Erythroblast (primary cell): ENCODE results near the gene RNF220.

Experiments used
- DNase-seq, 2 experiments: peaks; one replicate each; lab custom pipeline; 2025; lab: John Stamatoyannopoulos, UW
- GATA1 ChIP-seq: IDR thresholded peaks from 2 replicates; pipeline ENCODE4 v1.6.1; 2011; ENCODE audit warnings: low read depth, mild to moderate bottlenecking, control low read depth, low read length, moderate library complexity
- POLR2A ChIP-seq: IDR thresholded peaks from 2 replicates; pipeline ENCODE4 v1.6.1; 2011; ENCODE audit warnings: mild to moderate bottlenecking, low read length

RNF220 gene

DNA sequence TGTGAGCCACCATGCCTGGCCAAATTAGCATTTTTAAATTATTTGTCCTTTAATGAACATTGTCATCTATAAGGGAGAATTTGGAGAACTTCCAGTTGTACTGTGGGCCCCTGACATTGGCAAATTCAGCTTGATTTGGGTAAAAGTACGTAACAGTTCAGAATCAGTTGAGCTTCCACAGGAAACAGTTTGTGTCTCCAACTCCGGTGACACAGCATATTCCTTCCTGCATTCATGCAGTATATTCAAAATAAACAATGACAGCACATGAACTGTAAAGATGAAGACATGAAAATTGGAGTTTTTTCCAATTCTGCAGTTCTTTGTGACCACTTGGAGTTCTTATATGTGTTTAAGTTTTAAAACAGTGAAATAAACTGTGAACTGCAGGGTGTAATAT is 28.2 kb downstream of the RNF220 start:
- TF ChIP-seq GATA1: no peak
- TF ChIP-seq POLR2A: no peak
- DNase-seq: peak in 1 of 2 experiments; percentile 13

DNA sequence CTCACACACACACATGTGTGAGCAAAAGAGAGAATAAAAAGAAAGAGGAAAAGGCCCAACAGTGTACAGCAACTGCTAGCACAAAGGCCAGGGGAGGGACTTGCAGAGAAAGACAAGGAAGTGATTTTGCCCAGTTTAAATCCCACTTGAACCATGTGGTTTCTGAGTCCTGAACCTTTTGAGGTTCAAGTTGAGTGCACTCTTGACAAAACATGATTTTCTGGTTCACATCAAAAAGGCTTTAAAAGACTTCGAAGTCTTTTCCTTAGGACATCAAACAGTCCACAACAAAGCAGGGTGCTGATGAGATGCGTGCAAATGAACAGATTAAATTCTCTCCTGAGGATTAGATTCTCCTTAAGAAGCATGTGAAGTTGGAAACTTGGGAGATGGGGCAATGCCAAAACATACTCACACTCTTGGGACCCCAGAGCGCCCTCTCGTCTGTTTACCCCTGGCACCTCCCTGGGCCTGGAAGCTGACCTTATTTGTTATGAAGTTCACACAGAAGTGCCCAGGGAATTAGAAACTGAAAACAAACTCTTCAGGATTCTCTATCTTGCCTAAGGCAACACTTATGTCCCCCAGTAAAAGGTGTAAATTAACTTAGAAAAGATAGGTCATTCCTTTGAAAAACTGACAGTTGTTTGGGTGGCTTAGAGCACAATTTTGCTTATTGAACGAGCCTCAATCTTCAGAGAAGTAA is 31.5 kb downstream of the RNF220 start:
- TF ChIP-seq POLR2A (no peak), GATA1 (no peak)
- DNase-seq: no peak

DNA sequence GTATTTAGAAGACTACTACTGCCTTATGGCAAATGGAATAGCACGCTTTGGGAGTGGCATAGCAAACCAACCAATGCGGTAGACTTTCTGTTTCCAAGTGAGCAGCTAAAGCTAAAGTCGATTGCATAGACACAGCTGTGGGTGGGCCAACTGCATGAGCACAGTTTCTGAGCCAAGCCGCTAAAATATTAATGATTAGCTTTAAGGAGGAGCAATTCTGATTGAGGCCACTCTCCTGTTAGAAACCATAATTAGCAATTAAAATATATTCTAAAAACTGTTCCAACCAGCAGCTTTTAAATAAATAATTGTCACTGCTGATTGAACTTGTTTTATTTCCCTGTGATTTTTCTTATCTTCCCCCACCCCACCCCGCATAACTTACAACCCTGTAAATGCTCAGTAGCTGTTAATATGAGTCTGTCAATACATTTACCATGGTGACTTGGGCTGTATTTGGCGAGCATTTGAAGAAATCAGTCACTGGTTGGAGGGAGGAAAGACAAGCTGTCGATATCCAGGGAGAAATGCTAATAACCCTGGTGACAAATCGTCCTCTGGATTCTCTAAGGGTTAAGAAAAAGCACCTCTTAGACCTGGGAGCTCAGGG is 32.2 kb downstream of the RNF220 start:
- TF ChIP-seq GATA1 (no peak), POLR2A (no peak)
- DNase-seq: no peak

DNA sequence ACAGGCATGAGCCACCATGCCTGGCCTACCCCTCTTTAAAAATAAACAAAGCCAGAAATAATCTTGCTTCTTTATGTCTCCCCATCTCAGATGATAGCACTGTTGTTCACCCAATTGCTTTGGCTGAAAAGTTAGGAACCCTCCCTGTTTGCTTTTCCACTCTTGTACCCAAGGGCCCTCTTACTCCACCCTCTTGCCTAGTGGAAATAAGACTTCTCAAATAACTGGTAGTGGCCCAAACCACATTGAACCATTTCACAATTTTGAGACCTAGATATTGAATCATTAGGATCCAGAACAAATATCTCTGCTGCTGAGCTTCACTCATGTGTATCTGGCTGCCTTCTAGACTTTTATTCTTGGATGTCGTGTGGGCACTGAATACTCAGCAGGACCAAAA is 37.7 kb downstream of the RNF220 start:
- no peak for TF ChIP-seq GATA1
- no peak for TF ChIP-seq POLR2A
- DNase-seq: no peak

DNA sequence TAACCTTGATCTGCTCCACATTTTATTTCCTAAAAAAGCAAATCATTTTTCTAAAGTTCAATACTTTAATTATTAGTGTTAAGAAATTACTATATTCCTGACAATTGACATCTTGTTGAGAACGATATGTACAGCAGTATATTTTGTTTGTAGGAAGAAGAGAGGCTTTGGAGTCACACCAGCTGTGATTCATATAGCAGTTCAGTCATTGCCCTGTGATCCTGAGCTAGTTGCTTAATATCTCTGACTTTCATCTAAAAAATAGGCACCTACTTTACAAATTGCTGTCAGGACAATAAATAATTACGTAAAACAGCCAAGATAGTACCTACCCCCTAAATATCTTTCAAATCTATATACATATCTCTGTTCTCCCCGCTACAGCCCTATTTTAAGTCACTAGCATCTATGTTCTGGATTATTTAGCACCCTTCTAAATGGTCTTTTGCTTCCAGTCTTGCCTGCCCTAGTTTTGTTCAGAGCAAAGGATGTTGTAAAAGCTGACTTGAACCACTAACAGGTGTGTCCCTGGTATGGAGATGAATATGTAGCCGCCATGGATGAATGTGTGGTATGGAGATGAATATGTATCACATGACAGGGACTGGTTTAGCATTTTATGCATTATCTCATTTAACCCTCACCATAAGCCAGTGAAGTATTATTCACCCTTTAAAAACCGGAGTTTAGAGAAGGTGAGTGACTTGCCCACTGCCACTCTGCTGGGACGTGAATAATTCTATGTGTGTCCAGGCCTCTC is 42.2 kb downstream of the RNF220 start:
- no peak for DNase-seq
- TF ChIP-seq POLR2A: no peak
- TF ChIP-seq GATA1: no peak

DNA sequence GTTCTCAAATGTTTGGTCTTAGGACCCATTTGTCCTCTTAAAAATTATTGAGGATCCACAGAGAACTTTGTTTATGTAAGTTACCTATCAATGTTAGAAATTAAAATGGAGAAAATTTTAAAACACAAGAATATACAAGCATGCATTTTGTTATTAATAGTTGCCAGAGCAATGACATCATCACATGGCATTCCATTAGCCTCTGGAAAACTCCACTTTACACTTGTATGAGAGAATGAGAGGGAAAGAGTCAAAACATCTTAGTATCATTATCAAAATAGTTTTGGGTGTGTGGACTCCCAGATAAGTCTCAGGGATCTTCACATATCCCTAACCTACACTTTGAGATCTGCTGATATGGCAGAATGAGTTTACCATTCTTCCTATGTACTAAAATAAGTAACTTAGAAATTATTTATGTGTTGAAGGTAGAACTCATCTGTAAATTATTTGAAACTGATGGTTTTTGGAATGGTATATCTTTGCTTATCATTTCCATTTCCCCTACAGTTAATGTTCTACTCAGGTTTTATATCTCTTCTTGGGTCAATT is 48.8 kb downstream of the RNF220 start:
- TF ChIP-seq POLR2A (no peak), GATA1 (no peak)
- DNase-seq: no peak

DNA sequence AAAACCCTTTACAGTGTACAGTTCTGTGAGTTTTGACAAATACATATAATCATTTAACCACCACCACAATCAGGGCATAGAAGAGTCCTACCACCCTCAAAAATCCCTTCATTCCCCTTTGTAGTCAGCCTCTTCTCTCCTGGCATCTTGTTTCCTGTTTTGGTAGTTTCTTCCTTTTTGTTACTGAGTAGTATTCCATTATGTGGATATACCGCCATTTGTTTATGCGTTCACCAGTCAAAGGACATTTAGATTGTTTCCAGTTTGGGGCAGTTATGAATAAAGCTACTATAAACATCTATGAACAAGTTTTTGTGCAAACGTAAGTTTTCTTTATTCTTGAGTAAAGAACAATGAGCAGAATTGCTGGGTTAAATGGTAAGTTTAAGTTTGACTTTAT is 49.6 kb downstream of the RNF220 start:
- TF ChIP-seq GATA1: no peak
- no peak for TF ChIP-seq POLR2A
- no peak for DNase-seq

DNA sequence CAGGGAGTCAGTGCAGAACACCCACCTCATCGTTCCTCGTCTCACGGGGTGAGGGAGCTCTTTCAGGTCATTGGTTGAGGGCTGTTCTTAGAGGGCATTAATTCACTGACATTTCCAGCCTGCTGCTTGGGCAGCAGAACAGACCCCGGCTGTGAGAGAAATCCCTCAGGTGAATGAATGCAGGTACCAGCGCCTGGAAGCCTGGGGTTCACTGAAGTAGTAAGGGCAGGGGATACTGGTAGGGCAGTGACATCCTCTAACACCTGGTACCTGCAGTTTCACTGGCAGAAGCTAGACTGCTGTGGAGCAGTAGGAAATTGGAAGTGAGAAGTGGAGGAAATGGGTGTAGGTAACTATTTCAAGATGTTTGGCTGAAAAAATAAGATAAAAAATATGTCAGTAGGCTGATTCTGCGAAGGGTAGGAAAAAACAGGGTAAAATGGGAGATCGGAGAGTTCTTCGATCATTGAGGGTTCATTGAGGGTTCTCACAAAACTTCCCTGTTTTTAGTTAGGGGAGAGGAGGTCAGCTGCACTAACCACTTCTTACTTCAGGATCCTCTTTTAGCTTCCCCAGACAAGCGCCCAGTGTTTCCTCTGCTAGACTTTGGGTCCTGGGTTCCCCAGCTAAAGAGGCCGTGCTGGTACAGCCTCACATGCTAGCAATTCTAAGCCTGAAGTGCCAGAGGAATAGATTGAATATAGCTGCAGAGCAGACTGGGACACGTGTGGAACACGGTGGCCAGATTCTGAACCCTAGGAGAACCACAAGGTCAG is 55.2 kb downstream of the RNF220 start:
- no peak for TF ChIP-seq POLR2A
- no peak for TF ChIP-seq GATA1
- DNase-seq: no peak

DNA sequence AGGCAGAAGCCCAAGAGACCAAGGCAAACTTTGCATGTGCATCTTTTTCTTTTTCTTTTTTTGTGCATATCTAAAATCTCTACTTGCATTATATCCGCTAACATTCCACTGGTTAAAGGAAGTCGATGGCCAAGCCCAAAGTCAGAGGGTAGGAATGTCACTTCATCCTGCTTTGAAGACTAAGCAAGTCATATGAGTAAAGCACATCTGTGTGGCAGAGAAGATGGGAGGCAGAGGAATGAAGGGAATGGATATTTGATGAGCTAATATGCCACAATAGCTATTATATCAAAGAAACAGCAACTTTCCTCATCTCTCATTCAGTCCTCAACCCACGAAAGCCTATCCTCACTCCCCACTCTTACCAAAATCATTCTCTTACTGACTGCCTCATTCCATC is 59.3 kb downstream of the RNF220 start:
- TF ChIP-seq POLR2A: no peak
- TF ChIP-seq GATA1: no peak
- no peak for DNase-seq

DNA sequence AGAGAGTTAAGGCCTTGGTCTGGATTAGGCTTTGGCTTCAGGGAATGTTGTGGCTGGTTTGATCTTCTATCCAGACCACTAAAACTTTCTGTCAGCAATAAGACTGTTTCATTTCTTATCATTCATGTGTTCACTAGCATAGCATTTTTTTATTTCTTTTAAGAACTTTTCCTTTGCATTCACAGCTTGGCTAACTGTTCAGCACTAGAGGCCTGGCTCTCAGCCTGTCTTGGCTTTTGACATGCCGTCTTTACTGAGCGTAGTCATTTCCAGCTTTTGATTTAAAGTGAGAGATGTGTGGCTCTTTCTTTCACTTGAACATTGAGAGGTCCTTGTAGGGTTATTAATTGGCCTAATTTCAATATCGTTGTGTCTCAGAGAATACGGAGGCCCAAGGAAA is 62.5 kb downstream of the RNF220 start:
- TF ChIP-seq GATA1 (no peak), POLR2A (no peak)
- no peak for DNase-seq

DNA sequence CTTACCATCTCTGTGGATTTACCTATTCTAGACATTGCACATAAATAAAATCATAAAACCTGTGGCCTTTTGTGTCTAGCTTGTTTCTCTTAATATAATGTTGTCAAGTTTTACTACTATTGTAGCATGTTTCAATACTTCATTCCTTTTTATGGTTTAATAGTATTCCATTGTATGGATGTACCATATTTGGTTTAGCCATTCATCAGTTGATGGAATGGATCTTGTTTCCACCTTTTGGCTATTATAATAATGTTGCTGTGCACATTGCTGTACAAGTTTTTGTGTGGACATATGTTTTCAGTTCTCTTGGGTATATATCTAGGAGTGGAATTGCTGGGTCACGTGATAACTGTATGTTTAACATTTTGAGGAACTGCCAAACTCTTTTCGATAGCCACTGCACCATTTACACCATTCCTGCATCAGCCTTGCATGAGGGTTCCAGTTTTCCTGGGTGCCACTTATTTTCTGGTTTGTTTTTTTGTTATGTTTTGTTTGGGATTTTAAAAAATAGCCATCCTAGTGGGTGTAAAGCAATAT is 66.9 kb downstream of the RNF220 start:
- TF ChIP-seq POLR2A (no peak), GATA1 (no peak)
- DNase-seq: no peak

DNA sequence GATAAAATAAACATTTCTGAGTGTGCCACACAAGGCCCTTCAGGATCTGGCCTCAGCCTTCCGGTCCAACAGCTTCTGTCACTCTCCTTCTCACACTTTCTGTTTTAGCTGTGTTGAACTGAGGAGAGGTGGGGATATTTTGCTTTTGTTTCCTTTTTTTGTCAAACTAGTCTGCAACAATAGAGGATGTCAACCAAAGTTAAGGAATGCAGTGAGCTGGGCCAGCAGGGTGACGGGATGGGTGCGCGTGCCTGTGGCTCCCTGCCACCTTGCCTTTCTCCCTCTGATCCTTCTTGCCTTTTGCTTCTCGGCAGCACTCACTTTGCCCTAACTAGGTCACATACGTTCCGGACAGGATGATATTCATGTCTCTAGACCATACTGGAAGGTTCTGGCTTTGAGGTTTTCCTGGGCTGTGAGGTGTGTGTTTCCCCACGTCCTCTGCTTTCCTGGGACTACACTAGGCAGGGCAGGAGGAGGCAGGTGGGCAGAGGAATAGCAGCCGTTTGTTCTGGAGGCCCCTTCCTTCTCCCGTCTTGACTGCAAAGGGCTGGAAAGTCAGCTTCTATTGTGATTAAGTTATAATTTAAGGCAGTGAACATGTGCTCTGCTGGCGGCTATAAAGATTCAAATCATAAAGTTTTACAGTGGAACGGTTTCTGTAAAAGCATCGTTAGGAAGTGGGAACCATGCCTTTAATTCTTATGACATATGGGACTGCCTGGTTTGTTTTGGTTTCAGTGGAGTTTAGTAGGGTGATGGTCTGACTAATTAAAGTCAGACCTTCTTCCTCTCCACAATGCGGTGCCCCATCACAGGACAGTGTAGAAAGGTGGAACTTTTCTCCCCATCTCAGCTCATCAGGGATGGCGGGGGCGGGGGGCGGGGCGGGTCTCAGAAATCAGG is 67.8 kb downstream of the RNF220 start:
- no peak for DNase-seq
- TF ChIP-seq POLR2A (no peak), GATA1 (no peak)

DNA sequence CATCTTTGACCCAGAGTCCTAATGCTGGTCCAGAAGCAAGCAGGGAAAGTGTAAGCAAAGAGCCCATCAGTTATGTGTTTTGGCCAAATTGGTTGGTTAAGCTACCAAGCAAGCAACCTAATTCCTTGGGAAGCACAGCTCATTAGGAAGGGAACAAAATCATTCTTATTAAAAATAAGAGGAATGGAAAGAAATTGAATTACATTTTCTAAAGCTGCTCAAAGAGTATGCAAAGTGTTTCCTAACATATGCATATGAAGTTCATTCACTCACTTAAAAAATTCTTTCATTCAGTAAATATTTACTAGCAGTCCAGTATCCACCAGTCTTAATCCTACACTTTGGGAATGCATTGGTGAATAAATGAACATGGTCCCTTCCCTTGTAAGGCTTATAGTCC is 71.8 kb downstream of the RNF220 start:
- no peak for DNase-seq
- TF ChIP-seq GATA1 (no peak), POLR2A (no peak)
